Endothelial cell (in vitro differentiated cells): ENCODE measurements around the gene TTC19. TPM values are rescaled to one million over a fixed set of nuclear protein-coding genes. Genes with fewer than 3 reads are reported as not detected.
"Not testable (repeated sequence)": the region's sequence is repeated elsewhere in the genome, so short reads cannot be mapped to it uniquely, and the experiment has no call there.

ENCODE experiments used
- DNase-seq: peaks from one replicate; pipeline ENCODE4 v3.0.0; 2021; ENCODE audit warnings: low spot score
- H3K27ac Mint-ChIP-seq: one replicate; pipeline ENCODE4 v1.8.0; 2021; ENCODE audit warnings: mixed read lengths, inconsistent platforms; ENCODE audit not compliant: unreplicated experiment
- H3K27me3 Mint-ChIP-seq: one replicate; pipeline ENCODE4 v1.8.0; 2021; ENCODE audit warnings: mild to moderate bottlenecking, moderate library complexity, mixed read lengths, inconsistent platforms; ENCODE audit not compliant: unreplicated experiment
- H3K36me3 Mint-ChIP-seq: one replicate; pipeline ENCODE4 v1.8.0; 2021; ENCODE audit warnings: mild to moderate bottlenecking, low read depth, mixed read lengths, inconsistent platforms; ENCODE audit not compliant: unreplicated experiment
- H3K4me1 Mint-ChIP-seq: one replicate; pipeline ENCODE4 v1.8.0; 2021; ENCODE audit warnings: mild to moderate bottlenecking, mixed read lengths, inconsistent platforms; ENCODE audit not compliant: unreplicated experiment
- H3K4me3 Mint-ChIP-seq: one replicate; pipeline ENCODE4 v1.8.0; 2021; ENCODE audit warnings: mild to moderate bottlenecking, mixed read lengths, inconsistent platforms; ENCODE audit not compliant: unreplicated experiment
- H3K9me3 Mint-ChIP-seq: one replicate; pipeline ENCODE4 v1.8.0; 2021; ENCODE audit warnings: mixed read lengths, inconsistent platforms; ENCODE audit not compliant: unreplicated experiment
- CTCF ChIP-seq: fragments of 200-600 bp; sonication (generic); IDR thresholded peaks from one replicate; pipeline ENCODE4 v1.5.0; 2021; ENCODE audit warnings: antibody characterized with exemption; ENCODE audit not compliant: unreplicated experiment
- total RNA-seq: library from RNA; stranded (reverse); fragmentation: NEBNext Ultra II Directional; extraction: Animal tissue kit (Norgen Biotek cat#: 25700); gene quantifications from one replicate; pipeline ENCODE4 v1.2.1, GENCODE V29; 2021; ENCODE audit not compliant: unreplicated experiment

Gene TTC19
- total RNA-seq, 1 donor from 2014 or later, result 29.6 TPM

GRCh38 chr17:15973016-15973415 lies 26.6 kb upstream of the TTC19 start:
- Mint-ChIP-seq H3K4me3 (no peak overlapping the region), H3K36me3 (peaks cover 10% of the 10 kb centered on the region), H3K27me3 (peaks cover 2% of the 10 kb centered on the region), H3K27ac (no peak overlapping the region), H3K9me3 (no peaks in the 10 kb centered on the region), H3K4me1 (peaks cover 3% of the 10 kb centered on the region)
- no peak for TF ChIP-seq CTCF
- no peak for DNase-seq

DNA sequence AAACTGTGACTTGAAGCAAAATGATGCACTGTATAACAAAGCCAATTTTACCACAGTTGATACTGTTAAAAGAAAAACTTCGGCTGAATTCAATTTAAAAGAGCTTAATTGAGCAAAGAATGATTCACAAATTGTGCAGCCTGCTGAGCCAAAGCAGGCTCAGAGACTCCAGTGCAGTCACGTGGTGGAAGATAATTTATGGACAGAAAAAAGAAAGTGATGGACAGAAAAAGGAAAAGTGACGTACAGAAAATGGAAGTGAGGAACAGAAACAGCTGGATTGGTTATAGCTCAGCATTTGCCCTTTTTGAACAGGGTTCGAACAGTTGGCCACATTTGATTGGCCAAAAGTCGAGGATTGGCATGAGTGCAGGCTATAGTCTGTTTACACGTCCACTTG lies 25.8 kb upstream of the TTC19 start:
- TF ChIP-seq CTCF, result no peak
- Mint-ChIP-seq H3K9me3 (no peaks in the 10 kb centered on the region), H3K4me3 (no peak overlapping the region), H3K27ac (no peak overlapping the region), H3K27me3 (peaks cover 2% of the 10 kb centered on the region), H3K4me1 (peaks cover 3% of the 10 kb centered on the region), H3K36me3 (peaks cover 12% of the 10 kb centered on the region)
- no peak for DNase-seq

DNA sequence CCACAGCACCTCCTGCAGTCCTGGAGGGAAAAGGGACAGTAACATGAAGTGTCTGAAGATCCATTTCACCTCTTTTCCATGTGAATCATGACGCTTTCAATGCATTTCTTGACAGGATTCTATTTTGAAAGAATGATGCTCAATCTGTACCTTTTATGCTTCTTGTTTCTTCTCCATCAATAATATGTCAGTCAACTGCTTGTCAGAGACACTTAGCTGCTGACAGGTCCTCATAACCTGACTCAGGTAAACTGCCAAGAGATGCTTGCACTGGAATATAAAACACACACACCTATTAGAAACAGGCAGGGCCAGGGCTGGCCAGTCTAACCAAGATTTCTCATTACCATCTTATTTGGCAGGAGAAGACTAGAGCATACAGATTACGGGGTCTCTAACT lies 21.7 kb upstream of the TTC19 start:
- peak overlapping the region; percentile 60 for H3K4me3 Mint-ChIP-seq
- TF ChIP-seq CTCF, result no peak
- peaks cover 3% of the 10 kb centered on the region for H3K4me1 Mint-ChIP-seq
- H3K27me3 Mint-ChIP-seq, result peaks cover 4% of the 10 kb centered on the region
- no peak overlapping the region for H3K27ac Mint-ChIP-seq
- no peaks in the 10 kb centered on the region for H3K9me3 Mint-ChIP-seq
- no peak for DNase-seq
- H3K36me3 Mint-ChIP-seq, result peaks cover 35% of the 10 kb centered on the region

- Mint-ChIP-seq H3K27me3 (peaks cover 2% of the 10 kb centered on the region), H3K9me3 (no peaks in the 10 kb centered on the region), H3K36me3 (peaks cover 35% of the 10 kb centered on the region), H3K4me3 (no peak overlapping the region), H3K4me1 (peaks cover 3% of the 10 kb centered on the region), H3K27ac (no peak overlapping the region)
- no peak for DNase-seq
- TF ChIP-seq CTCF, result no peak
Measured at GRCh38 chr17:15978606-15979005, 21.0 kb upstream of the TTC19 start.

- DNase-seq, H3K9me3 Mint-ChIP-seq, H3K27me3 Mint-ChIP-seq, H3K4me1 Mint-ChIP-seq, H3K4me3 Mint-ChIP-seq, H3K27ac Mint-ChIP-seq: not testable (repeated sequence)
- H3K36me3 Mint-ChIP-seq, result peaks cover 35% of the 10 kb centered on the region
Measured at GRCh38 chr17:15979013-15979412, 20.6 kb upstream of the TTC19 start.

DNA sequence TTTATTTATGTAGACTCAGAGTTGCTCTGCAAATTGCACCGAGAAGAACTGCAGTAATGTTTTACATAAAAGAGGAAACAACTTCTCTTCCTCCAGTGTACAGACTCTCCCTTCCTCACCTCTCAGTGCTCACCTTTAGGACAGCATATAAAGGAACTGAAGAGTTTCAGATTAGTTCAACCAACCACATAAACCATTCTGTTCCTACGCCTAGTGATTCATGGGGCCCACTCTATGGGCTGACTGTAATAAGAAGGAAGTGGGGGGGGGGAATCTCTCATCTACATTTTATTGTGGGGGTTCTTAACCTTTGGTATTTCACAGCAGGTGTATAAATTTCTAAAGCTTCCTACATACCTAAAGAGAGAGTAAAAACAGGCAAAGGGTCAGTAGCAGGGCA lies 18.4 kb upstream of the TTC19 start:
- Mint-ChIP-seq H3K36me3 (peaks cover 35% of the 10 kb centered on the region), H3K4me3 (no peak overlapping the region)

More for the DNA sequence above, 18.4 kb upstream of the TTC19 start:
- no peak for DNase-seq
- H3K9me3 Mint-ChIP-seq, result no peaks in the 10 kb centered on the region
- no peak overlapping the region for H3K27ac Mint-ChIP-seq
- H3K4me1 Mint-ChIP-seq, result peaks cover 6% of the 10 kb centered on the region
- TF ChIP-seq CTCF, result no peak
- peaks cover 2% of the 10 kb centered on the region for H3K27me3 Mint-ChIP-seq
